ENCODE data around the gene GALNT10. TPM values are rescaled to one million over a fixed set of nuclear protein-coding genes. Genes with fewer than 3 reads are reported as not detected.

GALNT10 gene
- total RNA-seq, 1 donor from 2014 or later = 4.8 TPM

GRCh38 chr5:154369682-154370081 lies 179.1 kb downstream of the GALNT10 start:
- Mint-ChIP-seq H3K4me1 (ENCODE audit: low read depth, unreplicated experiment) (peaks cover 31% of the 10 kb centered on the region), H3K36me3 (ENCODE audit: unreplicated experiment) (peaks cover 4% of the 10 kb centered on the region), H3K9me3 (ENCODE audit: unreplicated experiment) (no peaks in the 10 kb centered on the region), H3K4me3 (ENCODE audit: unreplicated experiment) (peak overlapping the region; percentile 45), H3K27ac (ENCODE audit: unreplicated experiment) (no peak overlapping the region), H3K27me3 (ENCODE audit: unreplicated experiment) (no peaks in the 10 kb centered on the region)
- no peak for DNase-seq
- TF ChIP-seq, protein P1, sequence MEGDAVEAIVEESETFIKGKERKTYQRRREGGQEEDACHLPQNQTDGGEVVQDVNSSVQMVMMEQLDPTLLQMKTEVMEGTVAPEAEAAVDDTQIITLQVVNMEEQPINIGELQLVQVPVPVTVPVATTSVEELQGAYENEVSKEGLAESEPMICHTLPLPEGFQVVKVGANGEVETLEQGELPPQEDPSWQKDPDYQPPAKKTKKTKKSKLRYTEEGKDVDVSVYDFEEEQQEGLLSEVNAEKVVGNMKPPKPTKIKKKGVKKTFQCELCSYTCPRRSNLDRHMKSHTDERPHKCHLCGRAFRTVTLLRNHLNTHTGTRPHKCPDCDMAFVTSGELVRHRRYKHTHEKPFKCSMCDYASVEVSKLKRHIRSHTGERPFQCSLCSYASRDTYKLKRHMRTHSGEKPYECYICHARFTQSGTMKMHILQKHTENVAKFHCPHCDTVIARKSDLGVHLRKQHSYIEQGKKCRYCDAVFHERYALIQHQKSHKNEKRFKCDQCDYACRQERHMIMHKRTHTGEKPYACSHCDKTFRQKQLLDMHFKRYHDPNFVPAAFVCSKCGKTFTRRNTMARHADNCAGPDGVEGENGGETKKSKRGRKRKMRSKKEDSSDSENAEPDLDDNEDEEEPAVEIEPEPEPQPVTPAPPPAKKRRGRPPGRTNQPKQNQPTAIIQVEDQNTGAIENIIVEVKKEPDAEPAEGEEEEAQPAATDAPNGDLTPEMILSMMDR (IDR thresholded peaks at IDR 0.05; ENCODE audit: partially characterized antibody, unreplicated experiment) = no peak

DNA sequence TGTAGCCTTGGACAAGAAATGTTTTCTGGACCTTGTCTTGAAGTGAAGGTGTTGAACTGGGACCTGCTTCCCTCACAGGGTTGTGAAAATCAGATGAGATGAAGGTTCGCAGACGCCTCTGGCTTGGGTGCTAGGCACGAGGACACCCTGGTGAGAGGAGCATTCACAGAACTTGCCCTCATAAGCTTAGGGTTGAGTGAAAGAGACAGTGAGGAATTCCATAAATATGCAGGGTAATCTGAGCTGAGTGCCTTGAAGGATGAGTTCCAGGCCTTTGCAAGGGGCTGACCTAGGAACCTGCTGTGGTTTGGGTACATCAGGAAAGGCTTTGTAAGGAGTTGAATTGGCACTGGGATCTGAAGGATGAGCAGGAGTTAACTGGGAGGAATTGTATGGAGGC lies 179.6 kb downstream of the GALNT10 start:
- Mint-ChIP-seq H3K27ac (ENCODE audit: unreplicated experiment) (no peak overlapping the region), H3K9me3 (ENCODE audit: unreplicated experiment) (no peaks in the 10 kb centered on the region), H3K4me3 (ENCODE audit: unreplicated experiment) (no peak overlapping the region), H3K4me1 (ENCODE audit: low read depth, unreplicated experiment) (peaks cover 29% of the 10 kb centered on the region), H3K27me3 (ENCODE audit: unreplicated experiment) (no peaks in the 10 kb centered on the region), H3K36me3 (ENCODE audit: unreplicated experiment) (peaks cover 4% of the 10 kb centered on the region)
- TF ChIP-seq, protein P1 (IDR thresholded peaks at IDR 0.05; ENCODE audit: partially characterized antibody, unreplicated experiment) = no peak
- DNase-seq = no peak

GRCh38 chr5:154370813-154371212 lies 180.3 kb downstream of the GALNT10 start:
- TF ChIP-seq, protein P1 (IDR thresholded peaks at IDR 0.05; ENCODE audit: partially characterized antibody, unreplicated experiment) = no peak
- H3K27ac Mint-ChIP-seq (ENCODE audit: unreplicated experiment) = no peak overlapping the region
- peaks cover 4% of the 10 kb centered on the region for H3K36me3 Mint-ChIP-seq (ENCODE audit: unreplicated experiment)
- no peak for DNase-seq
- peaks cover 29% of the 10 kb centered on the region for H3K4me1 Mint-ChIP-seq (ENCODE audit: low read depth, unreplicated experiment)
- no peak overlapping the region for H3K4me3 Mint-ChIP-seq (ENCODE audit: unreplicated experiment)
- H3K9me3 Mint-ChIP-seq (ENCODE audit: unreplicated experiment) = no peaks in the 10 kb centered on the region
- H3K27me3 Mint-ChIP-seq (ENCODE audit: unreplicated experiment) = no peaks in the 10 kb centered on the region

DNA sequence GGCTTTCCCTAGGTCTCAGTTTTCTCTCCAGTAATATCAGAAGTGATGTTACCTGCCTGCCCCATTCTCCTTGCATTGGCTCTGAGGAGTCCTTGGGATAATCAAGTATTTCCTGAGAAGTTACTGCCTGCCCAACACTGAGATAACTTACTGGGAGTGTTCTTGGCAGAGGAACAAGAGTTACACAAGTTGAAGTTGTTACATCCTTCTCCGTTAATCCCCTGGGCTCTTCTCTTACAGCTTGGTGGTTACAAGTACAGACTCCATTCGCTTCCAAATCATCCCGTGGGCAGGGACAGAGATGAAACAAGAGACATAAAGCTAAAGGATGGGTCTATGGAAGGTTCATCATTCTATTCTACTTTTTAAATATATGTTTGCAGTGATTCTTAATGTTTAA lies 181.2 kb downstream of the GALNT10 start:
- Mint-ChIP-seq H3K4me1 (ENCODE audit: low read depth, unreplicated experiment) (peaks cover 29% of the 10 kb centered on the region), H3K27ac (ENCODE audit: unreplicated experiment) (no peak overlapping the region), H3K36me3 (ENCODE audit: unreplicated experiment) (peaks cover 4% of the 10 kb centered on the region), H3K4me3 (ENCODE audit: unreplicated experiment) (no peak overlapping the region), H3K9me3 (ENCODE audit: unreplicated experiment) (no peaks in the 10 kb centered on the region), H3K27me3 (ENCODE audit: unreplicated experiment) (no peaks in the 10 kb centered on the region)
- TF ChIP-seq, protein P1 (IDR thresholded peaks at IDR 0.05; ENCODE audit: partially characterized antibody, unreplicated experiment) = no peak
- DNase-seq = no peak

DNA sequence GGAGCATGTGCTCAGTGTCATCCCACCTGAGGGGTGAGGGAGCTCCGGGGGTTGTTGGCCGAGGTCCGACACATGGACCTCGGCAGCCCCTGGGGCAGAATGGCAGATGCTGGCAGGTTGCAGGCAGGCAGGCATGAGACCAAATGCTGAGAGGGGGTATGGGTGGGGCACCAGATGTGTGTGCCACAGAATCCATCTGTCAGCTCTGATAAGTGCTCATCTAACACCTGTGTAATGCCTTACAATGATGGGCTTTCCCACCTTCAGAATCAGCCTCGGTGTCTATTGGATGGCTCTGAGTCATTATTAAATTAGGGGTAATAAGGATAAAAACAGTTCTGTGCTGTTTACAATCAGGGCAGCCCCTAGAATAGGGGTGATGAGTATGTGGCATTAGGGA lies 182.1 kb downstream of the GALNT10 start:
- peaks cover 29% of the 10 kb centered on the region for H3K4me1 Mint-ChIP-seq (ENCODE audit: low read depth, unreplicated experiment)
- no peak overlapping the region for H3K4me3 Mint-ChIP-seq (ENCODE audit: unreplicated experiment)
- DNase-seq = peak; percentile 44
- peaks cover 4% of the 10 kb centered on the region for H3K36me3 Mint-ChIP-seq (ENCODE audit: unreplicated experiment)
- no peak overlapping the region for H3K27ac Mint-ChIP-seq (ENCODE audit: unreplicated experiment)
- TF ChIP-seq, protein P1 (IDR thresholded peaks at IDR 0.05; ENCODE audit: partially characterized antibody, unreplicated experiment) = no peak
- no peaks in the 10 kb centered on the region for H3K27me3 Mint-ChIP-seq (ENCODE audit: unreplicated experiment)
- no peaks in the 10 kb centered on the region for H3K9me3 Mint-ChIP-seq (ENCODE audit: unreplicated experiment)
